Measurements from ENCODE around the gene ATP8A2. TPM values are rescaled to one million over a fixed set of nuclear protein-coding genes. Genes with fewer than 3 reads are reported as not detected.

ATP8A2 gene
- total RNA-seq, 1 donor from 2014 or later = 1.3 TPM

GRCh38 chr13:25928941-25929505 is 557.2 kb downstream of the ATP8A2 start:
- Histone ChIP-seq H3K79me2 (ENCODE audit: insufficient read depth, low read length) (no peaks in the 10 kb centered on the region), H3K4me1 (ENCODE audit: insufficient read depth, low read length) (peaks cover 9% of the 10 kb centered on the region), H3K36me3 (ENCODE audit: insufficient read depth, low read length) (no peaks in the 10 kb centered on the region), H3K27ac (ENCODE audit: low read depth, low read length) (no peak overlapping the region), H3K9me3 (ENCODE audit: insufficient read depth, low read depth, low read length) (no peaks in the 10 kb centered on the region), H3K4me2 (ENCODE audit: low read length) (peak overlapping the region; percentile 57), H2AFZ (ENCODE audit: low read depth, low read length) (no peak overlapping the region), H3K27me3 (ENCODE audit: insufficient read depth, low read length) (no peaks in the 10 kb centered on the region), H3K4me3 (ENCODE audit: insufficient read depth, low read depth, low read length) (no peak overlapping the region), H4K20me1 (ENCODE audit: insufficient read depth, low read length) (no peaks in the 10 kb centered on the region), H3K9ac (ENCODE audit: low read length) (no peak overlapping the region)
- peak; percentile 54 for DNase-seq (ENCODE audit: low read depth)
- FAIRE-seq = no peak
- TF ChIP-seq EZH2 (IDR thresholded peaks at IDR 0.05; ENCODE audit: insufficient read depth, low read length) = no peak
- TF ChIP-seq CTCF (IDR thresholded peaks at IDR 0.05; ENCODE audit: insufficient read depth, low read depth, low read length) = no peak
- no peaks in the 10 kb centered on the region for H3K27me3 Mint-ChIP-seq (ENCODE audit: low read depth, unreplicated experiment)
- no peak overlapping the region for H3K27ac Mint-ChIP-seq (ENCODE audit: unreplicated experiment)
- H3K36me3 Mint-ChIP-seq (ENCODE audit: low read depth, unreplicated experiment) = no peaks in the 10 kb centered on the region
- no peak overlapping the region for H3K4me3 Mint-ChIP-seq (ENCODE audit: unreplicated experiment)
- H3K4me1 Mint-ChIP-seq (ENCODE audit: low read depth, unreplicated experiment) = peaks cover 3% of the 10 kb centered on the region
- H3K9me3 Mint-ChIP-seq (ENCODE audit: unreplicated experiment) = peaks cover 4% of the 10 kb centered on the region

- FAIRE-seq = no peak
- H3K4me1 Mint-ChIP-seq (ENCODE audit: low read depth, unreplicated experiment) = peaks cover 3% of the 10 kb centered on the region
- H3K27ac Mint-ChIP-seq (ENCODE audit: unreplicated experiment) = no peak overlapping the region
- Histone ChIP-seq H3K27me3 (ENCODE audit: insufficient read depth, low read length) (no peaks in the 10 kb centered on the region), H3K4me3 (ENCODE audit: insufficient read depth, low read depth, low read length) (no peak overlapping the region), H3K36me3 (ENCODE audit: insufficient read depth, low read length) (no peaks in the 10 kb centered on the region), H4K20me1 (ENCODE audit: insufficient read depth, low read length) (no peaks in the 10 kb centered on the region), H3K79me2 (ENCODE audit: insufficient read depth, low read length) (no peaks in the 10 kb centered on the region), H3K27ac (ENCODE audit: low read depth, low read length) (no peak overlapping the region), H2AFZ (ENCODE audit: low read depth, low read length) (no peak overlapping the region), H3K4me2 (ENCODE audit: low read length) (no peak overlapping the region), H3K9me3 (ENCODE audit: insufficient read depth, low read depth, low read length) (no peaks in the 10 kb centered on the region), H3K4me1 (ENCODE audit: insufficient read depth, low read length) (peaks cover 9% of the 10 kb centered on the region), H3K9ac (ENCODE audit: low read length) (no peak overlapping the region)
- no peak for TF ChIP-seq EZH2 (IDR thresholded peaks at IDR 0.05; ENCODE audit: insufficient read depth, low read length)
- no peak for TF ChIP-seq CTCF (IDR thresholded peaks at IDR 0.05; ENCODE audit: insufficient read depth, low read depth, low read length)
- H3K27me3 Mint-ChIP-seq (ENCODE audit: low read depth, unreplicated experiment) = no peaks in the 10 kb centered on the region
- no peak for DNase-seq (ENCODE audit: low read depth)
- H3K4me3 Mint-ChIP-seq (ENCODE audit: unreplicated experiment) = no peak overlapping the region
- H3K36me3 Mint-ChIP-seq (ENCODE audit: low read depth, unreplicated experiment) = no peaks in the 10 kb centered on the region
- H3K9me3 Mint-ChIP-seq (ENCODE audit: unreplicated experiment) = peaks cover 4% of the 10 kb centered on the region
Observed at GRCh38 chr13:25929816-25930215, 558.0 kb downstream of the ATP8A2 start.

- H3K4me1 Mint-ChIP-seq (ENCODE audit: low read depth, unreplicated experiment) = peaks cover 3% of the 10 kb centered on the region
- no peak for DNase-seq (ENCODE audit: low read depth)
- no peak overlapping the region for H3K4me3 ChIP-seq (ENCODE audit: insufficient read depth, low read depth, low read length)
- no peak overlapping the region for H3K27ac Mint-ChIP-seq (ENCODE audit: unreplicated experiment)
- H3K4me1 ChIP-seq (ENCODE audit: insufficient read depth, low read length) = peaks cover 9% of the 10 kb centered on the region
- H4K20me1 ChIP-seq (ENCODE audit: insufficient read depth, low read length) = no peaks in the 10 kb centered on the region
- no peak overlapping the region for H3K27ac ChIP-seq (ENCODE audit: low read depth, low read length)
- peaks cover 4% of the 10 kb centered on the region for H3K9me3 Mint-ChIP-seq (ENCODE audit: unreplicated experiment)
- no peak overlapping the region for H3K4me3 Mint-ChIP-seq (ENCODE audit: unreplicated experiment)
- FAIRE-seq = no peak
- no peak for TF ChIP-seq CTCF (IDR thresholded peaks at IDR 0.05; ENCODE audit: insufficient read depth, low read depth, low read length)
- no peak for TF ChIP-seq EZH2 (IDR thresholded peaks at IDR 0.05; ENCODE audit: insufficient read depth, low read length)
- no peaks in the 10 kb centered on the region for H3K79me2 ChIP-seq (ENCODE audit: insufficient read depth, low read length)
- H2AFZ ChIP-seq (ENCODE audit: low read depth, low read length) = no peak overlapping the region
- H3K27me3 ChIP-seq (ENCODE audit: insufficient read depth, low read length) = no peaks in the 10 kb centered on the region
- no peak overlapping the region for H3K4me2 ChIP-seq (ENCODE audit: low read length)
- no peaks in the 10 kb centered on the region for H3K27me3 Mint-ChIP-seq (ENCODE audit: low read depth, unreplicated experiment)
- no peaks in the 10 kb centered on the region for H3K9me3 ChIP-seq (ENCODE audit: insufficient read depth, low read depth, low read length)
- H3K36me3 ChIP-seq (ENCODE audit: insufficient read depth, low read length) = no peaks in the 10 kb centered on the region
- H3K36me3 Mint-ChIP-seq (ENCODE audit: low read depth, unreplicated experiment) = no peaks in the 10 kb centered on the region
- H3K9ac ChIP-seq (ENCODE audit: low read length) = no peak overlapping the region
Observed at GRCh38 chr13:25930653-25931052, 558.9 kb downstream of the ATP8A2 start.

Measured in astrocyte (in vitro differentiated cells and primary cell).